HepG2 (cell line): ENCODE results near the gene APBB2.

Source experiments
- CEBPB ChIP-seq: IDR thresholded peaks from 2 replicates; pipeline ENCODE4 v1.6.1; 2011; ENCODE audit warnings: low read depth, low read length, improper control_type of control experiment, borderline replicate concordance
- CHD4 ChIP-seq: fragments of 200-600 bp; sonication (generic); IDR thresholded peaks from 2 replicates; pipeline ENCODE4 v1.7.0; 2017; ENCODE audit warnings: mild to moderate bottlenecking, low read length, borderline replicate concordance
- CTCF ChIP-seq: sonication (generic); formaldehyde crosslinking; IDR thresholded peaks from 2 replicates; pipeline ENCODE4 v1.5.0; 2020; ENCODE audit warnings: mild to moderate bottlenecking, missing genetic modification reagents, moderate library complexity
- JUND ChIP-seq: sonication (generic); formaldehyde crosslinking; IDR thresholded peaks from 2 replicates; pipeline ENCODE4 v1.8.0; 2022; ENCODE audit warnings: mild to moderate bottlenecking, missing genetic modification reagents
- MAFK ChIP-seq, 2 experiments: IDR thresholded peaks in 1 of 2; conservative IDR thresholded peaks in 1 of 2; 2 replicates each; pipeline ENCODE4 v1.6.1; 2011; ENCODE audit warnings: improper control_type of control experiment in 2 of 2, low read length in 2 of 2
- REST ChIP-seq, 2 experiments: IDR thresholded peaks; 2 replicates each; pipeline ENCODE4 v1.6.1; 2011 to 2012; ENCODE audit warnings: low read length in 2 of 2, borderline replicate concordance in 1 of 2, low read depth in 1 of 2, mild to moderate bottlenecking in 1 of 2, moderate library complexity in 1 of 2
- SIN3A ChIP-seq: IDR thresholded peaks from 2 replicates; pipeline ENCODE4 v1.6.1; 2011; ENCODE audit warnings: low read depth, mild to moderate bottlenecking, control low read depth, low read length, borderline replicate concordance
- STAT5B ChIP-seq: sonication (generic); formaldehyde crosslinking; IDR thresholded peaks from 2 replicates; pipeline ENCODE4 v1.4.0; 2020; ENCODE audit warnings: missing genetic modification reagents
- TP53 ChIP-seq: sonication (generic); formaldehyde crosslinking; conservative IDR thresholded peaks from 2 replicates; pipeline ENCODE4 v1.4.0; 2020; ENCODE audit warnings: missing genetic modification reagents
- ZNF362 ChIP-seq: sonication (generic); formaldehyde crosslinking; IDR thresholded peaks from 2 replicates; pipeline ENCODE4 v1.4.0; 2020; ENCODE audit warnings: missing genetic modification reagents, mild to moderate bottlenecking, borderline replicate concordance
- ZNF776 ChIP-seq: sonication (generic); formaldehyde crosslinking; IDR thresholded peaks from 2 replicates; pipeline ENCODE4 v1.4.0; 2020; ENCODE audit warnings: mild to moderate bottlenecking, missing genetic modification reagents

GRCh38 chr4:40998675-40999358 lies 215.5 kb downstream of the APBB2 start:
- TF ChIP-seq CHD4 (no peak), JUND (CRISPR knock-in tag) (no peak), STAT5B (CRISPR knock-in tag) (no peak), CTCF (CRISPR knock-in tag) (no peak), ZNF776 (CRISPR knock-in tag) (no peak), REST (IDR thresholded peaks at IDR 0.05; ENCODE audit: borderline replicate concordance in 1 of 2, low read depth in 1 of 2, low read length in 2 of 2) (no peak), TP53 (no peak), CEBPB (no peak), MAFK (conservative IDR thresholded peaks at IDR 0.05 in 1 of 2, IDR thresholded peaks at IDR 0.05 in 1 of 2; ENCODE audit: low read length in 2 of 2) (no peak), ZNF362 (no peak), SIN3A (no peak)
